HG02943 (cell line): Measurements from ENCODE around the gene SMC5.
"Not testable (repeated sequence)": the region's sequence is repeated elsewhere in the genome, so short reads cannot be mapped to it uniquely, and the experiment has no call there.

Source experiments
- ATAC-seq: cut with Tn5 transposase; IDR thresholded peaks from one replicate; pipeline ENCODE4 v1.9.1; 2021; ENCODE audit warnings: mild to moderate bottlenecking, low read depth, moderate library complexity; ENCODE audit not compliant: unreplicated experiment

The SMC5 gene

GRCh38 chr9:70262366-70262765, 3.6 kb downstream of the SMC5 start:
- ATAC-seq, result no peak

GRCh38 chr9:70262948-70263347, 4.2 kb downstream of the SMC5 start:
- ATAC-seq, result no peak

- ATAC-seq, result no peak
These were observed 4.6 kb downstream of the SMC5 start for GRCh38 chr9:70263421-70263820.

- no peak for ATAC-seq
These were observed 19.5 kb downstream of the SMC5 start for GRCh38 chr9:70278305-70278704.

- no peak for ATAC-seq
These were observed 25.1 kb downstream of the SMC5 start for GRCh38 chr9:70283848-70284247.

- no peak for ATAC-seq
These were observed 26.5 kb downstream of the SMC5 start for GRCh38 chr9:70285246-70285645.

GRCh38 chr9:70285981-70286598, 27.3 kb downstream of the SMC5 start:
- no peak for ATAC-seq

GRCh38 chr9:70290626-70291025, 31.8 kb downstream of the SMC5 start:
- no peak for ATAC-seq

- no peak for ATAC-seq
These were observed 32.7 kb downstream of the SMC5 start for GRCh38 chr9:70291446-70291845.

- no peak for ATAC-seq
These were observed 33.5 kb downstream of the SMC5 start for GRCh38 chr9:70292253-70292652.

GRCh38 chr9:70293214-70293613, 34.4 kb downstream of the SMC5 start:
- ATAC-seq, result no peak

- ATAC-seq, result no peak
These were observed 38.4 kb downstream of the SMC5 start for GRCh38 chr9:70297141-70297540.

- ATAC-seq, result no peak
These were observed 39.5 kb downstream of the SMC5 start for GRCh38 chr9:70298245-70298771.

GRCh38 chr9:70303268-70303667, 44.5 kb downstream of the SMC5 start:
- no peak for ATAC-seq

GRCh38 chr9:70304810-70305209, 46.0 kb downstream of the SMC5 start:
- ATAC-seq, result no peak

- ATAC-seq, result no peak
These were observed 56.6 kb downstream of the SMC5 start for GRCh38 chr9:70315389-70315788.

- ATAC-seq, result no peak
These were observed 59.2 kb downstream of the SMC5 start for GRCh38 chr9:70318002-70318401.

- no peak for ATAC-seq
These were observed 63.3 kb downstream of the SMC5 start for GRCh38 chr9:70322096-70322495.

GRCh38 chr9:70324963-70325362, 66.2 kb downstream of the SMC5 start:
- ATAC-seq, result no peak

- ATAC-seq, result not testable (repeated sequence)
These were observed 69.8 kb downstream of the SMC5 start for GRCh38 chr9:70328625-70329024.

- no peak for ATAC-seq
These were observed 81.8 kb downstream of the SMC5 start for GRCh38 chr9:70340572-70340971.

- no peak for ATAC-seq
These were observed 88.3 kb downstream of the SMC5 start for GRCh38 chr9:70347046-70347445.

GRCh38 chr9:70352356-70352755, 93.6 kb downstream of the SMC5 start:
- ATAC-seq, result no peak
